Measurements from ENCODE around the gene DSCAML1. TPM values are rescaled to one million over a fixed set of nuclear protein-coding genes. Genes with fewer than 3 reads are reported as not detected.
"Not testable (repeated sequence)": the region's sequence is repeated elsewhere in the genome, so short reads cannot be mapped to it uniquely, and the experiment has no call there.

DSCAML1 gene
- total RNA-seq, 6 donors from 2014 or later = 0.30 to 3.1 (median 1.3) TPM

DNA sequence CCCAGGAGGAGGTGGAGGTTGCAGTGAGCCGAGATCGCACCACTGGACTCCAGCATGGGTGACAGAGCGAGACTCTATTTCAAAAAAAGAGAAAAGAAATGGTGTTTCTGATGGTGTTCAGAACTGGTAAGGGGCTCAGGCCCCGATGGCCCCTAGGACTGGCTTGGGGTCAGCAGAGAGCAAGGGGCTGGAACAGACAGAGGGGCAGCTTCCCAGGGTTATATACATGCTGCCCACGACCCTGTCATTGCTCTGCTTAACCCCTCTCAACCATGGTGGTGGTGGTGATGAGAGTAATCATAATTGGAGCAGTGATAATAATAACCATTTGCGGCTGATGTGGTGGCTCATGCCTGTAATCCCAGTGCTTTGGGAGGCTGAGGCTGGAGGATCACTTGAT is 390.0 kb downstream of the DSCAML1 start:
- Histone ChIP-seq H3K4me1 (no peaks in the 10 kb centered on the region), H3K4me3 (no peak overlapping the region), H3K9me3 (peaks cover 0 to 11% (median 0%) of the 10 kb centered on the region in 4 donors), H3K36me3 (peaks cover 0 to 75% (median 41%) of the 10 kb centered on the region in 4 donors), H3K27me3 (no peaks in the 10 kb centered on the region), H3K27ac (no peak overlapping the region)
- TF ChIP-seq, protein P1, sequence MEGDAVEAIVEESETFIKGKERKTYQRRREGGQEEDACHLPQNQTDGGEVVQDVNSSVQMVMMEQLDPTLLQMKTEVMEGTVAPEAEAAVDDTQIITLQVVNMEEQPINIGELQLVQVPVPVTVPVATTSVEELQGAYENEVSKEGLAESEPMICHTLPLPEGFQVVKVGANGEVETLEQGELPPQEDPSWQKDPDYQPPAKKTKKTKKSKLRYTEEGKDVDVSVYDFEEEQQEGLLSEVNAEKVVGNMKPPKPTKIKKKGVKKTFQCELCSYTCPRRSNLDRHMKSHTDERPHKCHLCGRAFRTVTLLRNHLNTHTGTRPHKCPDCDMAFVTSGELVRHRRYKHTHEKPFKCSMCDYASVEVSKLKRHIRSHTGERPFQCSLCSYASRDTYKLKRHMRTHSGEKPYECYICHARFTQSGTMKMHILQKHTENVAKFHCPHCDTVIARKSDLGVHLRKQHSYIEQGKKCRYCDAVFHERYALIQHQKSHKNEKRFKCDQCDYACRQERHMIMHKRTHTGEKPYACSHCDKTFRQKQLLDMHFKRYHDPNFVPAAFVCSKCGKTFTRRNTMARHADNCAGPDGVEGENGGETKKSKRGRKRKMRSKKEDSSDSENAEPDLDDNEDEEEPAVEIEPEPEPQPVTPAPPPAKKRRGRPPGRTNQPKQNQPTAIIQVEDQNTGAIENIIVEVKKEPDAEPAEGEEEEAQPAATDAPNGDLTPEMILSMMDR (IDR thresholded peaks at IDR 0.05) = no peak
- TF ChIP-seq POLR2A (IDR thresholded peaks at IDR 0.05) (no peak), EP300 (IDR thresholded peaks at IDR 0.05) (no peak), POLR2AphosphoS5 (IDR thresholded peaks at IDR 0.05) (no peak)
- WGBS, 2 donors = 95 to 99% methylated on average over 5 to 6 of the region's 6 CpGs
- DNase-seq (no peak), ATAC-seq (ENCODE audit: low FRiP score in 2 of 2) (no peak)

DNA sequence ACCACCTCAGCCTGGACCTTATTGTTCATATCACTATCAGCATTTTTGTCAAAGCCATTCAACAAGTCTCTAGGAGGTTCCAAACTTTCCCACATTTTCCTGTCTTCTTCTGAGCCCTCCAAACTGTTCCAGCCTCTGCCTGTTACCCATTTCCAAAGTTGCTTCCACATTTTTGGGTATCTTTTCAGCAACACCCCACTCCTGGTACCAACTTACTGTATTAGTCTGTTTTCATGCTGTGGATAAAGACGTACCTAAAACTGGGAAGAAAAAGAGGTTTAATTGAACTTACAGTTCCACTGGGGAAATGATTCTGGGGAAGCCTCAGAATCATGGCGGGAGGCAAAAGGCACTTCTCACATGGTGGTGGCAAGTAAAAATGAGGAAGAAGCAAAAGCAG is 391.1 kb downstream of the DSCAML1 start:
- Histone ChIP-seq H3K36me3 (peaks cover 0 to 64% (median 38%) of the 10 kb centered on the region in 4 donors), H3K9me3 (peaks cover 0 to 11% (median 0%) of the 10 kb centered on the region in 4 donors)
- not testable (repeated sequence) for H3K27me3 ChIP-seq; H3K27ac ChIP-seq; H3K4me1 ChIP-seq; DNase-seq; ATAC-seq (ENCODE audit: low FRiP score in 2 of 2); H3K4me3 ChIP-seq
- WGBS, 2 donors = 98% methylated on average over 2 of the region's 2 CpGs

DNA sequence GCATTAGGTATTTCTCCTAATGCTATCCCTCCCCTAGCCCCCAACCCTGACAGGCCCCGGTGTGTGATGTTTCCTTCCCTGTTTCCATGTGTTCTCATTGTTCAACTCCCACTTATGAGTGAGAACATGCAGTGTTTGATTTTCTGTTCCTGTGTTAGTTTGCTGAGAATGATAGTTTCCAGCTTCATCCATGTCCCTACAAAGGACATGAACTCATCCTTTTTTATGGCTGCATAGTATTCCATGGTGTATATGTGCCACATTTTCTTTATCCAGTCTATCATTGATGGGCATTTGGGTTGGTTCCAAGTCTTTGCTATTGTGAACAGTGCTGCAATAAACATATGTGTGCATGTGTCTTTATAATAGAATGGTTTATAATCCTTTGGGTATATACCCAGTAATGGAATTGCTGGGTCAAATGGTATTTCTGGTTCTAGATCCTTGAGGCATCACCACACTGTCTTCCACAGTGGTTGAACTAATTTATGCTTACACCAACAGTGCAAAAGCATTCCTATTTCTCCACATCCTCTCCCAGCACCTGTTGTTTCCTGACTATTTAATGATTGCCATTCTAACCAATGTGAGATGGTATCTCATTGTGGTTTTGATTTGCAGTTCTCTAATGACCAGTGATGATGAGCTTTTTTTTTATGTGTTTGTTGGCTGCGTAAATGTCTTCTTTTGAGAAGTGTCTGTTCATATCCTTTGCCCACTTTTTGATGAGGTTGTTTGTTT is 397.7 kb downstream of the DSCAML1 start:
- not testable (repeated sequence) for ATAC-seq (ENCODE audit: low FRiP score in 2 of 2); H3K4me1 ChIP-seq
- H3K36me3 ChIP-seq = peaks cover 12 to 59% (median 43%) of the 10 kb centered on the region in 4 donors

DNA sequence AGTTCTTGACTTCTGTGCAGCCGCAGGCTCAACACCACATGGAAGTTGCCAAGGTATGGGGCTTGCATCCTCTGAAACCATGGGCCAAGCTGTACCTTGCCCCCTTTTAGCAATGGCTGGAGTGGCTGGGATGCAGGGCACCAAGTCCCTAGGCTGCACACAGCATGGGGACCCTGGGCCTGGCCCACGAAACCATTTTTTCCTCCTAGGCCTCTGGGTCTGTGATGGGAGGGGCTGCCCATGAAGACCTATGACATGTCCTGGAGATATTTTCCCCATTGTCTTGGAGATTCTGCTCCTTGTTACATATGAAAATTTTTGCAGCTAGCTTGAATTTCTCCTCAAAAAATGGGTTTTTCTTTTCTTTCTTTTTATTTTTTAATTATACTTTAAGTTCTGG is 398.4 kb downstream of the DSCAML1 start:
- not testable (repeated sequence) for H3K27me3 ChIP-seq; ATAC-seq (ENCODE audit: low FRiP score in 2 of 2); H3K9me3 ChIP-seq; H3K27ac ChIP-seq; H3K4me1 ChIP-seq; H3K4me3 ChIP-seq; DNase-seq
- peaks cover 12 to 60% (median 45%) of the 10 kb centered on the region in 4 donors for H3K36me3 ChIP-seq
- 100% methylated on average over 2 of the region's 2 CpGs for WGBS, 2 donors

More for the DNA sequence above, 397.7 kb downstream of the DSCAML1 start:
- not testable (repeated sequence) for H3K9me3 ChIP-seq, DNase-seq, H3K27me3 ChIP-seq, H3K4me3 ChIP-seq, H3K27ac ChIP-seq
- WGBS, 2 donors = 97 to 100% methylated on average over 2 of the region's 2 CpGs

DNA sequence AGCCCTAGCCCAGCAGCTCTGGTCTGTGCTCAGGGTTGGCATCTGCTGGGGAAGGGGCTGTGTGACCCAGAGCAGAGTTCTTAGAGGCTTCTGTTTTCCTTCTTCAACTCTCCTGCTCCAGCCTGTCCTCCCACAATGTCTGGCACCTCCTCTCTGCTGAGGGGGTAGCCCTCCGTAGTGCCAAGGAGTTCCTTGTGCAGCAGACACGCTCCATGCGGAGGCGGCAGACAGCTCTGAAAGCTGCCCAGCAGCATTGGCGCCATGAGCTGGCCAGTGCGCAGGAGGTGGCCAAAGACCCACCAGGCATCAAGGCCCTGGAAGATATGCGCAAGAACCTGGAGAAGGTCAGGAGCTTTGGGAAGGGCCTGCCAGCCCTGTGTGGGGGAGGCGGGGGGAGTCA is 400.0 kb downstream of the DSCAML1 start:
- DNase-seq (no peak), ATAC-seq (ENCODE audit: low FRiP score in 2 of 2) (no peak)
- H3K9me3 ChIP-seq = peaks cover 0 to 9% (median 4%) of the 10 kb centered on the region in 4 donors
- peaks cover 17 to 69% (median 60%) of the 10 kb centered on the region in 4 donors for H3K36me3 ChIP-seq
- H3K27me3 ChIP-seq = no peaks in the 10 kb centered on the region
- H3K27ac ChIP-seq = no peak overlapping the region
- H3K4me3 ChIP-seq = no peak overlapping the region
- no peaks in the 10 kb centered on the region for H3K4me1 ChIP-seq
- TF ChIP-seq EP300 (IDR thresholded peaks at IDR 0.05) (no peak), POLR2A (IDR thresholded peaks at IDR 0.05) (no peak), POLR2AphosphoS5 (IDR thresholded peaks at IDR 0.05) (no peak)
- TF ChIP-seq, protein P1 (IDR thresholded peaks at IDR 0.05) = no peak
- WGBS, 2 donors = 96 to 100% methylated on average over 4 to 8 of the region's 8 CpGs

DNA sequence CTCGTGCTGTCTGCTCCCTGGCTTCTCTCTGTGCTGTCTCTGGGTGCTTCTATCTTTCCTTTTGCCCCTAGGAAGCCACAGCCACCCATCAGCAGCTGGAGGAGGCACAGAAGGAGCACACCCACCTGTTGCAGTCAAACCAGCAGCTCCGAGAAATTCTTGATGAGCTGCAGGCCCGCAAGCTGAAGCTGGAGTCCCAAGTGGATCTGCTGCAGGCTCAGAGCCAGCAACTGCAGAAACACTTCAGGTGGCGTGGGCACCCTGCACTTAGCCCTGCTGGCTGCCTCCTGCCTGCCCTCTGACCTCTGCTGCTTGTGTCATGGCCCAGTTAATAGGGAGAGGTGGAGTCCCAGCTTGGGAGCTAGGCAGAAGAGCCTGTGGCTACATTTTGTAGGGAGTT is 401.5 kb downstream of the DSCAML1 start:
- no peaks in the 10 kb centered on the region for H3K4me1 ChIP-seq
- DNase-seq (no peak), ATAC-seq (ENCODE audit: low FRiP score in 2 of 2) (no peak)
- H3K36me3 ChIP-seq = peaks cover 21 to 84% (median 73%) of the 10 kb centered on the region in 4 donors
- TF ChIP-seq POLR2A (IDR thresholded peaks at IDR 0.05) (no peak), EP300 (IDR thresholded peaks at IDR 0.05) (no peak), POLR2AphosphoS5 (IDR thresholded peaks at IDR 0.05) (no peak)
- TF ChIP-seq, protein P1 (IDR thresholded peaks at IDR 0.05) = no peak
- H3K4me3 ChIP-seq = no peak overlapping the region
- peaks cover 0 to 9% (median 4%) of the 10 kb centered on the region in 4 donors for H3K9me3 ChIP-seq
- no peaks in the 10 kb centered on the region for H3K27me3 ChIP-seq
- H3K27ac ChIP-seq = no peak overlapping the region
- 82 to 94% methylated on average over 1 to 4 of the region's 4 CpGs for WGBS, 2 donors

Measured in upper lobe of left lung (tissue), 6 donors.